ENCODE data around the gene CAPSL. TPM values are rescaled to one million over a fixed set of nuclear protein-coding genes. Genes with fewer than 3 reads are reported as not detected.

CAPSL gene
- total and polyA plus RNA-seq, 2 donors (not counting 1 experiment from before 2014, with no cell fraction given) = not detected

GRCh38 chr5:35919191-35919590, 19.2 kb downstream of the CAPSL start:
- 60% methylated on average over 1 of the region's 4 CpGs for WGBS (ENCODE audit: insufficient coverage)
- Histone ChIP-seq H3K79me2 (ENCODE audit: control insufficient read depth, insufficient read depth, low read length) (no peaks in the 10 kb centered on the region), H3K27me3 (replicated peaks in 1 of 4; ENCODE audit: control extremely low read depth in 1 of 4, control insufficient read depth in 3 of 4, insufficient read depth in 4 of 4, low read length in 3 of 4) (peaks cover 0 to 2% (median 0%) of the 10 kb centered on the region in 4 experiments), H3K27ac (ENCODE audit: low read length in 2 of 2) (no peak overlapping the region), H4K20me1 (ENCODE audit: control insufficient read depth, insufficient read depth, low read length, poor library complexity, severe bottlenecking) (no peaks in the 10 kb centered on the region), H3K4me1 (ENCODE audit: control insufficient read depth in 2 of 2, insufficient read depth in 2 of 2, low read length in 2 of 2) (no peaks in the 10 kb centered on the region), H3K9ac (ENCODE audit: low read length) (no peak overlapping the region), H3K4me3 (ENCODE audit: control extremely low read depth in 1 of 5, extremely low read depth in 1 of 5, insufficient read depth in 1 of 5, low read depth in 2 of 5, low read length in 4 of 5) (no peak overlapping the region), H3K36me3 (replicated peaks in 1 of 2; ENCODE audit: control extremely low read depth in 1 of 2, control insufficient read depth in 1 of 2, extremely low read depth in 1 of 2, insufficient read depth in 2 of 2, low read length in 1 of 2) (no peaks in the 10 kb centered on the region), H3K4me2 (replicated peaks; ENCODE audit: low read depth, low read length, poor library complexity, severe bottlenecking) (no peak overlapping the region), H3K9me3 (ENCODE audit: control extremely low read depth in 1 of 3, control insufficient read depth in 2 of 3, insufficient read depth in 1 of 3, low read length in 2 of 3) (peaks cover 0 to 7% (median 0%) of the 10 kb centered on the region in 3 donors), H2AFZ (ENCODE audit: insufficient read depth, low read depth, low read length, poor library complexity, severe bottlenecking) (no peak overlapping the region)
- no peak for DNase-seq
- H3K27me3 Mint-ChIP-seq = peaks cover 10% of the 10 kb centered on the region
- ChIA-PET POLR2A (no interaction called here), CTCF (no interaction called here)
- peaks cover 8% of the 10 kb centered on the region for H3K9me3 Mint-ChIP-seq (ENCODE audit: insufficient read depth)
- no peak for TF ChIP-seq EZH2 (IDR thresholded peaks at IDR 0.05; ENCODE audit: borderline replicate concordance, insufficient read depth, low read depth, low read length, poor library complexity, severe bottlenecking)
- TF ChIP-seq CTCF (IDR thresholded peaks at IDR 0.05) = no peak
- no peak overlapping the region for H3K27ac Mint-ChIP-seq
- intact Hi-C loops (cut with micrococcal nuclease) = no loop called here
- no peaks in the 10 kb centered on the region for H3K4me1 Mint-ChIP-seq
- ATAC-seq (ENCODE audit: low read depth) = no peak
- no peak overlapping the region for H3K4me3 Mint-ChIP-seq

GRCh38 chr5:35908814-35909213, 29.6 kb downstream of the CAPSL start:
- Mint-ChIP-seq H3K27me3 (peaks cover 3% of the 10 kb centered on the region), H3K27ac (no peak overlapping the region), H3K4me3 (no peak overlapping the region), H3K9me3 (ENCODE audit: insufficient read depth) (no peaks in the 10 kb centered on the region), H3K4me1 (peaks cover 8% of the 10 kb centered on the region)
- DNase-seq = no peak
- H3K9me3 ChIP-seq (ENCODE audit: control extremely low read depth in 1 of 3, control insufficient read depth in 2 of 3, insufficient read depth in 1 of 3, low read length in 2 of 3) = peaks cover 0 to 5% (median 0%) of the 10 kb centered on the region in 3 donors
- H3K27ac ChIP-seq (ENCODE audit: low read length in 2 of 2) = no peak overlapping the region
- no peak for TF ChIP-seq CTCF (IDR thresholded peaks at IDR 0.05)
- TF ChIP-seq EZH2 (IDR thresholded peaks at IDR 0.05; ENCODE audit: borderline replicate concordance, insufficient read depth, low read depth, low read length, poor library complexity, severe bottlenecking) = no peak
- H3K36me3 ChIP-seq (replicated peaks in 1 of 2; ENCODE audit: control extremely low read depth in 1 of 2, control insufficient read depth in 1 of 2, extremely low read depth in 1 of 2, insufficient read depth in 2 of 2, low read length in 1 of 2) = no peaks in the 10 kb centered on the region
- H3K4me2 ChIP-seq (replicated peaks; ENCODE audit: low read depth, low read length, poor library complexity, severe bottlenecking) = no peak overlapping the region
- no peak overlapping the region for H3K4me3 ChIP-seq (ENCODE audit: control extremely low read depth in 1 of 5, extremely low read depth in 1 of 5, insufficient read depth in 1 of 5, low read depth in 2 of 5, low read length in 4 of 5)
- intact Hi-C loops (cut with micrococcal nuclease) = no loop called here
- no peak for ATAC-seq (ENCODE audit: low read depth)
- no peaks in the 10 kb centered on the region for H3K79me2 ChIP-seq (ENCODE audit: control insufficient read depth, insufficient read depth, low read length)
- H3K4me1 ChIP-seq (ENCODE audit: control insufficient read depth in 2 of 2, insufficient read depth in 2 of 2, low read length in 2 of 2) = no peaks in the 10 kb centered on the region
- H3K9ac ChIP-seq (ENCODE audit: low read length) = no peak overlapping the region
- no peak overlapping the region for H2AFZ ChIP-seq (ENCODE audit: insufficient read depth, low read depth, low read length, poor library complexity, severe bottlenecking)
- H3K27me3 ChIP-seq (replicated peaks in 1 of 4; ENCODE audit: control extremely low read depth in 1 of 4, control insufficient read depth in 3 of 4, insufficient read depth in 4 of 4, low read length in 3 of 4) = no peaks in the 10 kb centered on the region
- ChIA-PET CTCF (no interaction called here), POLR2A (no interaction called here)
- no peaks in the 10 kb centered on the region for H4K20me1 ChIP-seq (ENCODE audit: control insufficient read depth, insufficient read depth, low read length, poor library complexity, severe bottlenecking)

Measured in B cell (primary cell).